Midbrain (tissue), 1 donor: ENCODE measurements around the gene MTRF1.
"Not testable (repeated sequence)": the region's sequence is repeated elsewhere in the genome, so short reads cannot be mapped to it uniquely, and the experiment has no call there.

Experiments
- DNase-seq: peaks from one replicate; lab custom pipeline; 2025; lab: John Stamatoyannopoulos, UW

MTRF1 gene

DNA sequence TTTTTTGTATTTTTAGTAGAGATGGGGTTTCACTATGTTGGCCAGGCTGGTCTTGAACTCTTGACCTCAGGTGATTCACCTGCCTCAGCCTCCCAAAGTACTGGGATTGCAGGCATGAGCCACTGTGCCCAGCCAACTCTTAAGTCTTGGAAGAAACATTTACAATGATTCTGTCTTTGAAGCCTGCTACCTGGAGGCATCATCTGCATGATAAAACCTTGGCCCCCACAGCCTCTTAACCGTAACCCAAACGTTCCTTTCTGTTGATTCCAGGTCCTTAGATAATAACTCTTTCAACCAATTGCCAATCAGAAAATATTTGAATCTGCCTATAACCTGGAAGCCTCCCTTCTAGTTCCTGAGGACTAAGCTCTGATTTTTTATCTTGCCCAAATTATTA, 15.8 kb upstream of the MTRF1 start:
- not testable (repeated sequence) for DNase-seq

GRCh38 chr13:41276824-41277223, 13.4 kb upstream of the MTRF1 start:
- no peak for DNase-seq

DNA sequence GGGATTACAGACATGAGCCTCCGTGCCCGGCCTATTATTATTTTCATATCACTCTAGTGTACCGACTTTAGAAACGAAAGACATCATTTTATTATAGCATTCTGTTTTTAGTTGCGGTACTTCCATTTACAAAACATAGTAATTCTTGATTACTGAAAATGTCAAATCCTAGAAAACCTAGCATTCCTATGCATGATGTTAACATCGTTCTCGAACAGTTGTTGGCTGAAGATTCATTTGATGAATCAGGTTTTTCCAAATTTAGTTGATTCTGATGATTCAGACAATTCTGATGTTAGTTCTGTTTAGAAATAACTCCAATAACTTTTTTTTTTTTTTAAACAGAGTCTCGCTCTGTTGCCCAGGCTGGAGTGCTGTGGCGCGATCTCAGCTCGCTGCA, 11.5 kb upstream of the MTRF1 start:
- DNase-seq = no peak

- no peak for DNase-seq
Observed at GRCh38 chr13:41273831-41274441, 10.6 kb upstream of the MTRF1 start.

DNA sequence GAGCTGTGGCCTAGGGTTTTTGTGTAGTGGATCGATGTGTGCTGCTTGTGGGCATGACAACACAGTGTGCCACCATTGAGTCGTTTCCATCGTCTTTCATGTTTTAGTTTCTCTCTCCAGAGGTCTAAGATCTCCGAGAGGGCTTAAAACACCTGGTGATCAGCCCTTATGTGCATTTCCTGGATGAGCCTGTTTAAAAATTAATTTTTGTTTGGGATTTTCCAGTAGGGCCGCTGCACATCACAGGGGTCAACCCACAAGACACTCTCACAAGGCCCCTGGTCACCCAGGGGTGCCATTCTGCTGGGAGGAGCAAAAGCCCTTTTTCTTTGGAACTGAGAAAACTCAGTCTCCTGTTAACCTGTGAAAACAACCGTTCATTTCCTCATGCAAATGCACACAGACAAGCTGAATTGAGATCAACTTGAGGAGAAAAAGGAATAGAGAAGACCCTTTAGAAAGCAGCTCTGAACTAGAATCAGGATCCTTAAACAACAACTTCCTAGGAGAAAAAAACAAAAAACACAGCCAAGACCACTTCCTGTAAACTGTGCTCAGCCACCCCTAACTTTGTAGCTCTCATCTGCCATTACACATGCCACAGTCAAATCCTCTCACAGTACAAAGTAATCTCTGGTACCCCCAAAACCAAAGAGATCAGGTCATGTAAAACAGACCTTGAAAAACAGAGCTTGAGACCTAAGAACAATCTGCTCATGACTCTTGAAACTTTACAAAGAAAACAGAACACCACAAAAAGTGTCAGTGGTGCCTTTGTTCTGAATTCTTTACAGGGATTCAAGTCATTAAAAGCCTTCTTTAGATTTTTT, 8.3 kb upstream of the MTRF1 start:
- no peak for DNase-seq

DNA sequence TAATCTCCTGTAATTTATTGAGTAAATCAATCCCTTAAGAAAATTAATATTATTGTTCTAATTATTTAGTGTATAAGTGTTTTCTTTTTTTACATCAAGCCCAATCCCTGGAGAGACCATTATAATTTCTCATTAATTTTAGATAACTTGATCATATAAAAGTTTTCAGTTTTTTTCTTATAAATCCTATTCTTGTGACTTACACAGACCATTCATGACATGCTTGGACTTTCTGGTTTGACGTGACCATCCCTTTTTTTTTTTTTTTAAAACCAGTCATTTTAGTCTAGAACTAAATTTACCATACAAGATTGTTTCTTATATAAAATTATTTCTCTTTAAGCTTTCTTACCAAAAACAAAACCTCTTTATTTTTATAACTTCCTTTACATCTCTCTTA, 5.4 kb upstream of the MTRF1 start:
- no peak for DNase-seq

DNA sequence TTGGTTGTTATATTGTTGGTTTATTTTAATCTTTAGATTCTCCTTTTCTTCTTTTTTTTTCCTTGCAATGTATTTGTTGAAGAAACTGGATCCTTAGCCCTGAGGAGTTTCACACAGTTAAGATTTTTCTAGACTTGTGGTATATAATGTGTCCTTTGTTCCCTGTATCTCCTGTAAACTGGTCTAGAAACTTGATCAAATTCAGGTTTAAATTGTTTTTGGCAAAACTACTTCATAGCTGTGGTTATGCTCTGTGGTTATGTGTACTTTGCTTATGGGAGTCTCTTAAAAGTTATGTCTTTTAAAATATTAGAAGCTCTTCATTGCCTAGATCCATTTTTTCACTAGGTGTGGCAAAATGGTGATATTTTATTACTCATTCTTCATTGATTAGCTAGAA, 3.7 kb upstream of the MTRF1 start:
- no peak for DNase-seq

DNA sequence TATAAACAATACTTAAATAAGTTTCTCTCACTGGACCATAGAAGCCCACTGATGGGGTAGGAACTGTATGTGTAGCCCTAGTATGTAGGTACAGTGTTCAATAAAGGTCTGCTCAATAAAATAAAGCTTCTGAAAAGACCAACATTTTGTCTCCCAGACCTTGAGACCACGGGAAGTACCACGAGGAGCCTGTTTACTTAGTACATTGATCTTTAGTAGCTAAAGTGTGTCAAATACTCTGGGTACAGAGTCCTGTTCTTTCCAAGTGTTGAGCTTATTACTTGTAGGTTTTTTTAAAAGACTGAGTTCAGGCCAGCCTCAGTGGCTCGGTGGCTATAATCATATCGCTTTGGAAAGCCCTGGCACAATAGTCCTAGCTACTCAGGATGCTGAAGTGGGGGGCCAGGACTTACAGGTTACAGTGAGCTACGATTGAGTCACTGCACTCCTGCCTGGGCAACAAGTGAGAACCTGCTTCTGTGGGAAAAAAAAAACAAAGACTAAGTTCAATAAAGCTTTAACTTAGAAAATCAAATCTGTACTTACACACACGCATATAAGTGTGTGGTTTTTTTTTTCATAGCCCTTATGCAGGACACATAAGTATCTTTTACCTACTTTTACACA, 3.4 kb downstream of the MTRF1 start:
- DNase-seq = no peak

DNA sequence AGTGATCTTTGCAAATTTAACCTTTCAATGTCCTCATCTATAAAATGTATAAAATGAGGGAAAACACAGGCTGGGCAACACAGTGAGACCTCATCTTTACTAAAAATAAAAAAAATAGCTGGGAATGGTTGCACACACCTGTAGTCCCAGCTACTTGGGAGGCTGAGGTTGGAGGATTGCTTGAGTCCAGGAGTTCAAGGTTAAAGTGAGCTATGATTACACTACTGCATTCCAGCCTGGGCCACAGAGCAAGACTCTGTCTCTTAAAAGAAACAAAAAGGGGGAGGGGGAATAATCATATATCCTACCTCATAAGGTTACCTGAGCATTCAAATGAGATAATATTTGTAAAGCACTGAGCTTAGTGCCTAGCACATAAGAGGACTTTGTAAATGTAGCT, 5.8 kb downstream of the MTRF1 start:
- DNase-seq = no peak

GRCh38 chr13:41254902-41255301, 8.5 kb downstream of the MTRF1 start:
- DNase-seq = no peak

DNA sequence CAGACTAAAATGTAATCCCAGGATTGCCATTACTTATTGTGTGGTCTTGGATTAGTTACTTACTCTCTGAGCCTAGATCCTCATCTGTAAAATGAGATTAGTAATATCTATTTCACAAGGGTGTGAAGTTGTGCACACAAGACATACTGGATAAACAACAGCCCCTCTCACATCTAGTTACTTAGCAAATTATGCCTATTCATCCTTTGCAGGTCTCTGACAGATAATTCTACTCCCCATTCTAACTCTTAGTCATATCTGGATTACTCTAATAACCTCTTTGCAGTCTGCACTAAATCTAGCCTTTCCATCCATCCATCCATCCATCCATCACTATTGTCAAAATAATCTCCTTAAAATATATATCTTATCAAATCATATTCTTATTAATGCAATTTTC, 12.4 kb downstream of the MTRF1 start:
- DNase-seq = no peak

DNA sequence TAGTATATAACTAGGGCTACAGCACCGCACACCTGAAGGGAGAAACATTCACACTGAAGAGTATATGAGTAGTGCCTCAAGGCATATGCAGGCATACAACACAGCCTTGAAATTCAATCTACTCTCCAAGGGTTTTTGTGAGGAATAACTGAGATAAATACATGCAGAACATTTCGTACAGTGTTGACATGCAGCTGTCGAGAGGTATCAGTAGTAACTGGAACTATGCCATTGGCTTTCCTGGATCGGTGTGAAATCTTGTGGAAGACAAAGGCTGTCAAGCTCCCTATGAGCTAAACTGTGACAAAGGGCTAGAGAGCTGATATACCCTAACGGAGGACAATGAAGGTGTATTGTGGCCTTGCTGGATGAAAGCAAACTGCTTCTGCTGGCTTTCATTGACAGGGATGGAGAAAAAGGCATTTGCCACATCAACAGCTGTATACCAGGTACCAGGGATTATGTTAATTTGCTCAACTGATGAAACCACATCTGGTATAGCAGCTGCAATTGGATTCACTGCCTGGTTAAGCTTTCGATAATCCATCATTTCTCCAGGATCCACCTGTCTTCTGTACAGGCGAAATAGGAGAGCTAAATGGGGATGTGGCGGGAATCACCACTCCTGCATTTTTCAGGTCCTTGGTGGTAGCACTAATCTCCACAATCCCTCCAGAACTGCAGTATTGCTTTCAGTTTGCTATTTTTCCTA, 16.3 kb downstream of the MTRF1 start:
- DNase-seq = no peak

DNA sequence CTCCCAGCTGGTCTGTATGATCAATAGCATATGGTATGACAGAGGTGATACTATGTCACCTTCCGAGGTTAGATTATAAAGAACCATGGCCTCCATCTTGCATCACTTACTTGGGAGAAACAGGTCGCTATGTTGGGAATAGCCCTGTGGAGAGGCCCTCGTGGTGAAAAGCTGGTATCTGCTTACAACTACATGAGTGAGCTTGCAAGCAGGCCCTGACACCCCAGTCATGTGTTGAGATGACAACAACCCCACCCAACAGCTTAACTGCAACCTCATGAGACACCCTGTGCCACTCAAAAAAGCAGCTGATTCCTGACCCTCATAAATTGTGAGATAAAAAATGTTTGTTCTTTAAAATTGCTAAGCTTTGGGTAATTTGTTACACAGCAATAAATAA, 18.8 kb downstream of the MTRF1 start:
- no peak for DNase-seq

DNA sequence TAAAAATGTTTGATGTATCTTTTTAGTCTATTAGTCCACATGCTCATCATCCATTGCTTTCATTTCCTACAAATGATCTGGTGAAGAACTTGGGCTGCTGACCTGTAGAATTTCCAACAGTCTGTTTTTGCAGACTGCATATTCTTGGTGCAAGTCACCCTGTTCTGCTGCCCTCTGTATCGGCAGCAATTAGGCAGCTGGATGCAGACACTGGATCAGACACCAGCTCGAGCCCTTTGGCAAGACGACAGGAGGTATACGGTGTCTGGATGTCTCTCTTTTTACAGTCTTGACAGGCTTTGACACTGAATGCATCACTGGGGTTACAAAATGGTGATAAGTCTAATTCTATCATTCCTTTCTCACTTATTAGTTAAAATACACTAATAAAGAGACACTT, 21.8 kb downstream of the MTRF1 start:
- DNase-seq = no peak

DNA sequence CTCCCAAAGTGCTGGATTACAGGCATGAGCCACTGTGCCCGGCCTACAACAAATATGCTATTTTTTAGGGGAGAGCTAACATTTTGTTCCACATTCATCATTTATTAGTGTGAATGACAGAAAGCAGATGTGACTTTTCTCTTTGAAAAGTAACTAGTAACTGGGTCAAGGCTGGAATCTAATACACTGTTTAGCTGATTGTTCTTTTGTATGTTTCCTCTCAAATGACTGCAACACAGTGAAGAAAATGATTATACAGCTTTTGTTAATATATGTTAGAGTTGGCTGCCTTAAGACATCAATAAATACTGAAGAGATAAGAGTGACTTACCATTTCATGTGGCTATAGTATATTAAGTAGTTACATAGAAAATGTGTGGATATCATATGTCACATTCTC, 27.0 kb downstream of the MTRF1 start:
- DNase-seq = no peak

DNA sequence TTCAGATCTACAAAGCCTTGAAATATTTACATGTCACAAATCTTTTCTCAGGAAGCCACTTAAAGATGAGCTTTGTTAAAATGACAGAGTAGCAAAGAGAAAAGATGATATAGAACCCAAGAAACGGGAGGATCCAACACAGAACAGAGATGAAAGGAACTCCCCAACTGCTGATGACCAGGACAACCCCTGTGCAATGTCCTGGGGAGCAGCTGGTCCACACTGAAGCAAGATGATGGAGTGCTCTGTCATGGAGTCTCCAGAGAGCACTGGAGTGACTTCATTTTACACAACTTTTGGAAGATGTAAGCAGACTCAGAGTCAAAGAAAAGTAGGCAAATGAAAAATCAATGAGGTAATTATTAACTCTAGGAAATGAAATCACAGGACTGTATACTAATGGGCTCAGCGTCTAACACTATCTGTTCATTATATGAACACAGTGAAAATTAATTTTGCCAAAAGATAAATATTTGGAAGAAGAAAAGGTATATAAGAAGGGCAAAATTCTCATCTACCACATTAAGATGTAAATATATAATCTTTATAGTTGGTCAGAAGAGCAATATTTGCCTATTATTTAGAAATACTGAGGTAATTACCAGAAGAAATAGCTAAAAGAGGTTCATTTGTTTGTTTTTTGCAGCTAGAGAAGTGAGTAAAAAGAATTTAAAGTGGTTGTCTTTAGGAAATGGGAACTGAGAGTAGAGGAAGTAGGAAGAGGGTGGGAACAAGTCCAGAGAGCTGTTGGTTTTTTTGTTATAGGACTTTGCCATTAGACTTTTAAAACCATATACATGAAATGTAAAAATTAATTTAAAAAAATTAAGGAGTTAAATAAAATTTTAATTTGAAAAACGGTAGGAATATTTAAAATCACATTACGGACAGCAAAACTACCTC, 30.5 kb downstream of the MTRF1 start:
- no peak for DNase-seq

DNA sequence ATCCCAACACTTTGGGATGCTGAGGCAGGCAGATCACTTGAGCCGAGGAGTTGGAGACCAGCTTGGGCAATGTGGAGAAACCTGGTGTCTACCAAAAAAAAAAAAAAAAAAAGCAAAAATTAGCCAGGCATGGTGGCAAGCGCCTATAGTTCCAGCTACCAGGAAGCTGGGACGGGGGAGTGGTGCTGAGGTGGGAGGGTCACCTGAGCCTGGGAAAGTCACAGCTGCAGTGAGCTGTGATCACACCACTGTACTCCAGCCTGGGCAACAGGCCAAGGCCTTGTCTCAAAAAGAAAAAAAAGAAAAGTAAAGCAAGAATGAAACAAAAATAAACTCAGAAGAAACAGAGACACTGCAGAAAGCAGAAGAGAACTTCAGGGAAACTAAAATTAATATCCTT, 31.6 kb downstream of the MTRF1 start:
- DNase-seq = no peak

GRCh38 chr13:41231025-41231677, 32.2 kb downstream of the MTRF1 start:
- no peak for DNase-seq

DNA sequence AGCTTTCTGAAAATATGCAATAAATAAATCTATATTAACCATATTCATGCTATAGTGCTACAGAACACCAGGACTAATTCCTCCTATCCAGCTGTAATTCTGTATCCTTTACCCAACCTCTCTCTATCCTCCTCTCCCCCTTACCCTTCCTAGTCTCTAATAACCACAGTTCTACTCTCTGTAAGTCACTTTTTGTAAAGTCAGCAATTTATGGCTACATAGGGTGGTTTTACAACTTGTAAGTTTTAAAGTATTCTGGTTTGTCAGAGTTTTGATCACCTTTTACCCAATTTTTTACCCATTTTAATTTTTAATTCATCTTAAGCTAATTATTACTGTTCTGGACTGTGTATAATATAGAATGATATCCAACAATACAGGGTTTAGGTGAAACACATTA, 34.0 kb downstream of the MTRF1 start:
- DNase-seq = no peak

DNA sequence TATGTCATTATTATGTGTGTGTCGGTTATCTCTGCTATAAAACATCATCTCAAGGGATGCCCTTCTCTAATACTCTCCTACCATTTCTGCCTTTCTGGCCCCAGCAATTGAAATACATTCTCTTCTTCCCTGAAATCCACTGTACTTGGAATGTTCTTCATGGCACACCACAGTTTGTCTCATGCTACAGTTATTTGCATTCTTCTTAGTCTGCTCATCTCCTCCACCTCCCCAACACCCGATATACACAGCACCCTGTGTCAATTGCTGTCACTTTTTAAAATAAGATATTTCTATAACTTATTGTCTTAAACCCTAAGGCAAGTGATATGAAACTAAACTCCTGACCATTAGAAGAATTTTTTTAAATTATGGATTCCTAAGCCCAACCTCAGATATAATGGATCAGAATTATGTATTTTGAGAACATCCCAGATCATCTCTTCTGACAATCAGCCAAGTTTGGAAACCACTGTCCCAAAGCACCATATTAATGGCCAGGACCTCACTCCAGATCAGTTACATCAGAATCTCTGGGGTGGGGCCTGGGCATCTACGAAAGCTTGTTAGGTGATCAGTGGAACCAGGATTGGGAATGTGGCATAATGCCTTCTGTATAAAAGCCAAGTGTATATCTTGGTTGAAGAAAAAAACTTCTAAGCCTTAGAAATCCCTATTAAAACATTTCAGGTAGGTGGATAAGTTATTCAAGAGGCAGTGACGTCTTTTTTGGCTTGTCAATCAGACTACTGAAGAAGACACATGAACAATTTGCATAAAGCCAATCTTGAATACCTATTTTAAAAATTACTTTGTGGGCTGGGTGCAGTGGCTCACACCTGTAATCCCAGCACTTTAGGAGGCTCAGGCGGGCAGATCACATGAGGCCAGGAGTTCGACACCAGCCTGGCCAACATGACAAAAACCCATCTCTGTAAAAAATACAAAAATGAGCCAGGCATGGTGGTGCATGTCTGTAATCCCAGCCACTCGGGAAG, 39.0 kb downstream of the MTRF1 start:
- DNase-seq = no peak
